Gastroesophageal sphincter (tissue), 3 donors: Measurements from ENCODE around the gene TRIM6.

Experiments used
- EP300 ChIP-seq: sonication (generic); formaldehyde crosslinking; IDR thresholded peaks from one replicate; pipeline ENCODE4 v1.6.1; 2017; ENCODE audit warnings: antibody characterized with exemption, mild to moderate bottlenecking
- POLR2A ChIP-seq, 2 donors: fragments of 450-650 bp; IDR thresholded peaks; one replicate each; pipeline ENCODE4 v1.6.1; 2017; ENCODE audit warnings: antibody characterized with exemption in 2 of 2, mild to moderate bottlenecking in 2 of 2, moderate library complexity in 1 of 2
- POLR2AphosphoS5 ChIP-seq: sonication (generic); formaldehyde crosslinking; IDR thresholded peaks from one replicate; pipeline ENCODE4 v1.6.1; 2017; ENCODE audit warnings: antibody characterized with exemption
- TF ChIP-seq, protein P1 (sequence below), 4 experiments: fragments of 200-600 bp in 2 of 4; fragments of 450-650 bp in 2 of 4; sonication (generic) in 1 of 4; IDR thresholded peaks; one replicate each; pipeline ENCODE4 v1.5.1; 2017 to 2019; ENCODE audit warnings: antibody characterized with exemption in 4 of 4, mild to moderate bottlenecking in 2 of 4, moderate library complexity in 2 of 4

DNA sequence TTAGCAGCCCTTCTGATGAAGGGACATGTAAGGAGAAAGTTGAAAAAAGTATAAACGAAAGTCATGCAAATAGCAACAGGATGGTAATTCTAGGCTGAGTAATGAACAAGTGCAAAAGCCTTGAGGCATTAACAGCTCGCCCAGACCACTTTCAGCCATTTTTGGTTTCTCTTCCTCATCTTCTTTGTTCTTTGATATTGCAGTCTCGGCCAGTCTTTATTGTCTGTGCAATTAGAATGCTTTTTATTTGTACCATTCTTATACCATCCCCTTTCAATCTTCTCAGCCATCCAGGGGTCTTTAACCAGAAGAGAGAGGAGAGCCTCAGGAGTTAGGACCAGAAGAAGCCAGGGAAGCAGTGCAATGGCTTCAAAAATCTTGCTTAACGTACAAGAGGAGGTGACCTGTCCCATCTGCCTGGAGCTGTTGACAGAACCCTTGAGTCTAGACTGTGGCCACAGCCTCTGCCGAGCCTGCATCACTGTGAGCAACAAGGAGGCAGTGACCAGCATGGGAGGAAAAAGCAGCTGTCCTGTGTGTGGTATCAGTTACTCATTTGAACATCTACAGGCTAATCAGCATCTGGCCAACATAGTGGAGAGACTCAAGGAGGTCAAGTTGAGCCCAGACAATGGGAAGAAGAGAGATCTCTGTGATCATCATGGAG lies 35.7 kb downstream of the TRIM6 start:
- TF ChIP-seq, protein P1, sequence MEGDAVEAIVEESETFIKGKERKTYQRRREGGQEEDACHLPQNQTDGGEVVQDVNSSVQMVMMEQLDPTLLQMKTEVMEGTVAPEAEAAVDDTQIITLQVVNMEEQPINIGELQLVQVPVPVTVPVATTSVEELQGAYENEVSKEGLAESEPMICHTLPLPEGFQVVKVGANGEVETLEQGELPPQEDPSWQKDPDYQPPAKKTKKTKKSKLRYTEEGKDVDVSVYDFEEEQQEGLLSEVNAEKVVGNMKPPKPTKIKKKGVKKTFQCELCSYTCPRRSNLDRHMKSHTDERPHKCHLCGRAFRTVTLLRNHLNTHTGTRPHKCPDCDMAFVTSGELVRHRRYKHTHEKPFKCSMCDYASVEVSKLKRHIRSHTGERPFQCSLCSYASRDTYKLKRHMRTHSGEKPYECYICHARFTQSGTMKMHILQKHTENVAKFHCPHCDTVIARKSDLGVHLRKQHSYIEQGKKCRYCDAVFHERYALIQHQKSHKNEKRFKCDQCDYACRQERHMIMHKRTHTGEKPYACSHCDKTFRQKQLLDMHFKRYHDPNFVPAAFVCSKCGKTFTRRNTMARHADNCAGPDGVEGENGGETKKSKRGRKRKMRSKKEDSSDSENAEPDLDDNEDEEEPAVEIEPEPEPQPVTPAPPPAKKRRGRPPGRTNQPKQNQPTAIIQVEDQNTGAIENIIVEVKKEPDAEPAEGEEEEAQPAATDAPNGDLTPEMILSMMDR (IDR thresholded peaks at IDR 0.05): no peak
- TF ChIP-seq POLR2A (IDR thresholded peaks at IDR 0.05) (no peak), POLR2AphosphoS5 (no peak), EP300 (no peak)
